ENCODE data around the gene DPM1.

Gene DPM1

DNA sequence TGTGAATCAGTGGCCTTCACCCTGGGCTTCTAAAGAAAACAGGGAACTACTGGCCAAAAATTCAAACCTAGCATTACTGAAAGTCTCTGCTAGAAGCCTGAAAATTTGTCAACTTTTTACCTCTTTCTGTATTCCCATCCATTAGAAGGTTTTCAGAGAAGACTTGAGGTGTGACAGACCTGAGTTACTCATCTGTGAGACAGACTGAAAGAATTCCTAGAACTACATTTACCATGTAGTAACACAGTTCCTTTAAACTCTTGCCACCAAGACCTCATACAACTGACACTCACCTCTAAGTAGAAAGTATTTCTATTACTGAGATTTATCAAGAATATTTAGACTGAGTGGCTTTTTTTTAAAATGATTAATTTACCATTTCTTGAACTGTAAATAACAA lies 4.5 kb downstream of the DPM1 start:
- Histone ChIP-seq H3K79me2 (ENCODE audit: control insufficient read depth, insufficient read depth, low read length, unreplicated experiment) (peaks cover 74% of the 10 kb centered on the region), H3K36me3 (ENCODE audit: insufficient read depth, low read length) (peaks cover 28% of the 10 kb centered on the region), H3K27me3 (ENCODE audit: insufficient read depth, low read length) (no peaks in the 10 kb centered on the region), H2AFZ (ENCODE audit: low read length, unreplicated experiment) (no peak overlapping the region), H3K4me1 (ENCODE audit: control insufficient read depth, insufficient read depth, low read length, unreplicated experiment) (peaks cover 27% of the 10 kb centered on the region), H3K27ac (ENCODE audit: low read depth, low read length) (no peak overlapping the region), H3K4me3 (ENCODE audit: low read depth, low read length) (no peak overlapping the region)

DNA sequence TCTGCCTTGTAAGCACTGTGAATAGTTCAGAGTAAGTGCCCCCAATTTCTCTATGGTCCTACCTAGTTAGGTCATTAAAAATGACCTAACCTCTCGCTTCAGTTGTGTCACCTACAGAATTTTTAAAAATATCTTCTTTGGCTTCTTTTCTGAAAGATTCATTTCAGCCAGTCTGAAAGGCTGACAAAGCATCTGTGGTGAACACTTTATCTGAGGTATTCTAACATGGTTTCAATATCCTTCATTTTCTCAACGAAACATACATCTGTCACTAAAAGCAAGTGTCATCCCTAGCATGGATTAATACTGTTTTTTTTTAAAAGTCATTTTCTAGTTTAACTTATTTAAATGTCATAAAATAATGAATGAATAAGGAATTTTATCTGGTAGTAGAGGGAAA lies 5.1 kb downstream of the DPM1 start:
- Histone ChIP-seq H2AFZ (ENCODE audit: low read length, unreplicated experiment) (no peak overlapping the region), H3K79me2 (ENCODE audit: control insufficient read depth, insufficient read depth, low read length, unreplicated experiment) (peaks cover 76% of the 10 kb centered on the region), H3K4me1 (ENCODE audit: control insufficient read depth, insufficient read depth, low read length, unreplicated experiment) (peaks cover 27% of the 10 kb centered on the region), H3K36me3 (ENCODE audit: insufficient read depth, low read length) (peaks cover 33% of the 10 kb centered on the region), H3K27me3 (ENCODE audit: insufficient read depth, low read length) (no peaks in the 10 kb centered on the region), H3K4me3 (ENCODE audit: low read depth, low read length) (no peak overlapping the region), H3K27ac (ENCODE audit: low read depth, low read length) (no peak overlapping the region)

DNA sequence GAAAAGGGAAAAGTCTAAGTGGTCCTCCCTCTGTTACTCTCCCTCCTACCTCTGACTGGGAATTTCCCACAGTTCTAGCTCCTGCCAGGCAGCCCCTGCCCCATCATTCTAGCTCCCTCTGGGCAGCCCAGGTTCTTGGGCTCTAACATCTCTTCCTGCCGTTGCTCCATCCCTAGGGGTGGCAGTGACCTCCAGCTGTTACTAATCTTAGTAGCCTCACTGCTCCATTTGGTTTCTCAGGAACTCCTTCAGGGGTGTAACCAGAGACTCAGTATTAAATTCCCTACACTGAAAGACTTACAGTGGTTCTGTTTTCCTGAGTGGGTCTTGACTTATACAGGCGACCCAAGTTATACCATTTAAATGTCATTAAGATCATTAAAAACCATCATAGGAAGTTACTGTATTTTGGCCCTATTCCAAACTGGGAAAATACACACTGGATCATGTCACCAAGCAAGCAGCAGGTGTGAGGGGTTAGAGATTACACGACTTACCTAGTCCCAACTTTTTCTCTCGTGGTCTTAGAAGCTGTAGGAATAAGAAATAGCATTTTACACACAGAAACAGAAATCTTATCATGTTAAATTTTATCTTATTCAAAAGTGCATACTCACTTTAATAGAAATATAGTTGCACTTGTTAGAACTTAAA lies 10.1 kb downstream of the DPM1 start:
- Histone ChIP-seq H3K4me3 (ENCODE audit: low read depth, low read length) (no peak overlapping the region), H3K36me3 (ENCODE audit: insufficient read depth, low read length) (peaks cover 50% of the 10 kb centered on the region), H3K79me2 (ENCODE audit: control insufficient read depth, insufficient read depth, low read length, unreplicated experiment) (peaks cover 27% of the 10 kb centered on the region), H2AFZ (ENCODE audit: low read length, unreplicated experiment) (no peak overlapping the region), H3K27me3 (ENCODE audit: insufficient read depth, low read length) (no peaks in the 10 kb centered on the region), H3K4me1 (ENCODE audit: control insufficient read depth, insufficient read depth, low read length, unreplicated experiment) (peaks cover 11% of the 10 kb centered on the region), H3K27ac (ENCODE audit: low read depth, low read length) (no peak overlapping the region)

DNA sequence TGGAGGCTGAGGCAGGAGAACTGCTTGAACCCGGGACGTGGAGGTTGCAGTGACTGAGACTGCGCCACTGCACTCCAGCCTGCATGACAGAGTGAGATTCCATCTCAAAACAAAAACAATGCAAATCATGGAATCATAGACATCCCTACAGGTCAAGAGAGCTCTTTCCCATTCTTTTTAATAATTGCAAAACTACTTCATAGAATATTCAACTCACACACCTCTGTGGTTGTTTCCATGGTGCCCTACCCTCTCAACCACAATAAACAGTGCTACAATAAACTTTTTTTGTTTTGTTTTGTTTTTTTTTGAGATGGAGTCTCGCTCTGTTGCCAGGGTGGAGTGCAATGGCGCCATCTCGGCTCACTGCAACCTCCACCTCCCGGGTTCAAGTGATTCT lies 15.3 kb downstream of the DPM1 start:
- H3K79me2 ChIP-seq (ENCODE audit: control insufficient read depth, insufficient read depth, low read length, unreplicated experiment), result no peaks in the 10 kb centered on the region
- H3K36me3 ChIP-seq (ENCODE audit: insufficient read depth, low read length), result peaks cover 27% of the 10 kb centered on the region
- no peak overlapping the region for H2AFZ ChIP-seq (ENCODE audit: low read length, unreplicated experiment)
- H3K27me3 ChIP-seq (ENCODE audit: insufficient read depth, low read length), result no peaks in the 10 kb centered on the region
- H3K4me1 ChIP-seq (ENCODE audit: control insufficient read depth, insufficient read depth, low read length, unreplicated experiment), result no peaks in the 10 kb centered on the region
- no peak overlapping the region for H3K27ac ChIP-seq (ENCODE audit: low read depth, low read length)
- no peak overlapping the region for H3K4me3 ChIP-seq (ENCODE audit: low read depth, low read length)

DNA sequence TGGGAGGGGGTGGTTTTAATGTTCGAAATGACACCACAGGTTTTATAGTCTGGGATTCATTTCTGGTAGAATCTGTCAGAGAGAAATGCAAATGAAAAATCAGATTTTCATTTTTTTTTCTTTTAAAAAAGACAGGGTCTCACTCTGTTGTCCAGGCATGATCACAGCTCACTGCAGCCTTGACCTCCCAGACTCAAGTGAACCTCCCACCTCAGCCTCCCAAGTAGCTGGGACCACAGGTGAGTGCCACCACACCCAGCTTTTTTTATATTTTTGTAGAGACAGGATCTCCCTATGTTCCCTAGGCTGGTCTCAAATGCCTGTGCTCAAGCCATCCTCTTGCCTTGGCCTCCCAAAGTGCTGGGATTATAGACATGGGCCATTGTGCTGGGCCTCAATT lies 24.7 kb downstream of the DPM1 start:
- no peaks in the 10 kb centered on the region for H3K27me3 ChIP-seq (ENCODE audit: insufficient read depth, low read length)
- H3K27ac ChIP-seq (ENCODE audit: low read depth, low read length), result no peak overlapping the region

DNA sequence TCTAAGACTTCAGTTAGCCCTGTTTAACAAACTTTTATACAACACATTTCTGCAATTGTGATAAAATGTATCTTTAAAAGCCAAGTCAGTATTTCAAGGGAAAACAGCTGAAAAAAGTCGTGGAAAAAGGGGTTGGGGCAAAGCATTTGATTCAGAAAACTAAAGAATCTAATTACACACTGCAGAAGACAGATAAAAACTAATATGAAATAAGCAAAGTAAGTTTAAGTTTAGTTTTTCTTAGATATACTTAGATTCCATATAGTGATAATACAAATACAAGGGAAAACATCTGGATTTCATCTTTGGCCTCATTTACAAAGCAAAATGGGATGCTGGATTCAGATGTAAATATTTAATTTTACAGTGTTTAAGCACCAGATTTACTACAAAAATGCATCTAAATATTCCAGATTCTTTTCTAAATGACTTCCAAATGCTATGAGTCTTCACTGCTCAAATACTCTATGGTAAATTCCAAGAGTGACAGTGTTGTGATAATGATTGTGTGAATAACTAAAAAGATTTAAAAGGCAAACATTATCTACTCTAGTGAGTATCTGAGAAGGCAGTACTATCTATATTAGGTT lies 25.5 kb downstream of the DPM1 start:
- Histone ChIP-seq H3K4me3 (ENCODE audit: low read depth, low read length) (no peak overlapping the region), H2AFZ (ENCODE audit: low read length, unreplicated experiment) (no peak overlapping the region), H3K36me3 (ENCODE audit: insufficient read depth, low read length) (peaks cover 41% of the 10 kb centered on the region), H3K4me1 (ENCODE audit: control insufficient read depth, insufficient read depth, low read length, unreplicated experiment) (peaks cover 26% of the 10 kb centered on the region), H3K27me3 (ENCODE audit: insufficient read depth, low read length) (no peaks in the 10 kb centered on the region), H3K79me2 (ENCODE audit: control insufficient read depth, insufficient read depth, low read length, unreplicated experiment) (peaks cover 33% of the 10 kb centered on the region), H3K27ac (ENCODE audit: low read depth, low read length) (peak overlapping the region; percentile 76)

More for the DNA sequence above, 24.7 kb downstream of the DPM1 start:
- peaks cover 35% of the 10 kb centered on the region for H3K36me3 ChIP-seq (ENCODE audit: insufficient read depth, low read length)
- H3K4me1 ChIP-seq (ENCODE audit: control insufficient read depth, insufficient read depth, low read length, unreplicated experiment), result peaks cover 18% of the 10 kb centered on the region
- no peak overlapping the region for H3K4me3 ChIP-seq (ENCODE audit: low read depth, low read length)
- no peak overlapping the region for H2AFZ ChIP-seq (ENCODE audit: low read length, unreplicated experiment)
- H3K79me2 ChIP-seq (ENCODE audit: control insufficient read depth, insufficient read depth, low read length, unreplicated experiment), result peaks cover 25% of the 10 kb centered on the region

- Histone ChIP-seq H2AFZ (ENCODE audit: low read length, unreplicated experiment) (peak overlapping the region; percentile 68), H3K36me3 (ENCODE audit: insufficient read depth, low read length) (peaks cover 44% of the 10 kb centered on the region), H3K79me2 (ENCODE audit: control insufficient read depth, insufficient read depth, low read length, unreplicated experiment) (peaks cover 40% of the 10 kb centered on the region), H3K4me3 (ENCODE audit: low read depth, low read length) (peak overlapping the region; percentile 73), H3K4me1 (ENCODE audit: control insufficient read depth, insufficient read depth, low read length, unreplicated experiment) (peaks cover 31% of the 10 kb centered on the region), H3K27ac (ENCODE audit: low read depth, low read length) (peak overlapping the region; percentile 76), H3K27me3 (ENCODE audit: insufficient read depth, low read length) (no peaks in the 10 kb centered on the region)
Observed at GRCh38 chr20:50932016-50932485, 26.3 kb downstream of the DPM1 start.

GRCh38 chr20:50931306-50932015 lies 26.9 kb downstream of the DPM1 start, which contains the start of gene ADNP:
Gene ADNP, minus strand, starts transcription at chr20:50931437. Its CDS starts 27,441 bp downstream, at chr20:50903996.
- peak within 1 kb of the TSS; percentile 76 for H2AFZ ChIP-seq (ENCODE audit: low read length, unreplicated experiment)
- no peaks in the 10 kb centered on the region for H3K27me3 ChIP-seq (ENCODE audit: insufficient read depth, low read length)
- H3K79me2 ChIP-seq (ENCODE audit: control insufficient read depth, insufficient read depth, low read length, unreplicated experiment), result peaks cover 46% of the 10 kb centered on the region
- peaks cover 41% of the 10 kb centered on the region for H3K36me3 ChIP-seq (ENCODE audit: insufficient read depth, low read length)
- peak within 1 kb of the TSS; percentile 76 for H3K27ac ChIP-seq (ENCODE audit: low read depth, low read length)
- peaks cover 33% of the 10 kb centered on the region for H3K4me1 ChIP-seq (ENCODE audit: control insufficient read depth, insufficient read depth, low read length, unreplicated experiment)
- H3K4me3 ChIP-seq (ENCODE audit: low read depth, low read length), result peak within 1 kb of the TSS; percentile 91

DNA sequence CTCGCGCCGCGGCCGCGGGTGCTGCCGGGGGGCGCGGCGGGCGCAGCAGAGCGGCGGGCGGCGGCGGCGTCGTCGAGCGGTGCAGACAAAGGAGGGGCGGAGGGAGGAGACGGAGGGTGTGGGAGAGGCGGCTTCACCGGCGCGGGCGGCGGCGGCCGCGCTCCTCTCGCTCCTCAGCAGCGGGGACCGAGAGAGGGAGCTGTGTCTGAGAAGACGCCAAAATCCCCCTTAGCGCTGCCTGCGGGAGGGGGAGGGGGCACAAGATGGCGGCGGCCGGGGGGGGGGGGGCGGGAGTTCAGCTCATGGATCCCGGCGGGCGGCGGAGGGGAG lies 27.4 kb downstream of the DPM1 start:
- Histone ChIP-seq H3K36me3 (ENCODE audit: insufficient read depth, low read length) (peaks cover 36% of the 10 kb centered on the region), H2AFZ (ENCODE audit: low read length, unreplicated experiment) (no peak overlapping the region), H3K27ac (ENCODE audit: low read depth, low read length) (peak overlapping the region; percentile 76), H3K79me2 (ENCODE audit: control insufficient read depth, insufficient read depth, low read length, unreplicated experiment) (peaks cover 51% of the 10 kb centered on the region), H3K4me3 (ENCODE audit: low read depth, low read length) (peak overlapping the region; percentile 73), H3K4me1 (ENCODE audit: control insufficient read depth, insufficient read depth, low read length, unreplicated experiment) (peaks cover 34% of the 10 kb centered on the region), H3K27me3 (ENCODE audit: insufficient read depth, low read length) (no peaks in the 10 kb centered on the region)

DNA sequence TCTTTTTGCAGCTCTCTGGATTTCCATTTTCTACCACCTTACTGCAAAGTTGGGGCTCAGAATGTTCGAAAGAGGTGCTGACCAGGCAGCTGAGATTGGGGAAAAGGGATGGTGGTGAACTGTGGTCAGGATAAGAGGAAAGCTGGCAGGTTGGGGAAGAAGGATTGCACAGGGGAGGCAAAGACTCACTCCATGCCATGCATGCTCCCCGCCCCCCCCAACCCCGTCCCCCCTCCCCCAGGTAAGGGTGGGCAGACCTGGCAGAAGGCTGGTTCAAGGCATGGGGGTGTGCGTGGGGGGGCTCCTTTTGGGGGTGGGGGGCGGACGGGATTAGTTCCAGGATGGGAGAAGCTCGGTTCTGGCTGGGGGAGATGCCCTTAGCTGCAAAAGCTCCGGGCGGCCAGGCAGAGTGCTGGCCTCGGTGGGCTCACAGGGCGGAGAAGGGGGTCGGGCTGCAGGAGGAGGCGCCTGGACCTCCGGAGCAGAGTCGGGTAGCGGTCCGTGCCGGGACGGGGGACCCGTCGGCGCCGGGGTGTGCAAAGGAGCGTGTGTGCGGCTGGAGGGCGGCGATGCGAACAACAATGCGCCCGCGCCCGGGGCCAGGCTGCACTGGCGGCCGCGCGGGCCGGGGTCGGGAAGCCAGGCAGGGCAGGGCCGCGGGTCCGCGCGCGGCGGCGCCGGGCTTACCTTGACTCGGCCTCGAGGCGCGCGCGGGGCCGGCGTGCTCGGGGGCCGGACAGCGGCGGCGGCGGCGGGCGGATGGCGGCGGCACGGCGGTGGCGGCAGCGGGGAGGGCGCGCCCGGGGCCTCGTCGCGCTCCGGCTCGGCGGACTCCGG lies 28.0 kb downstream of the DPM1 start:
- Histone ChIP-seq H3K27ac (ENCODE audit: low read depth, low read length) (peak overlapping the region; percentile 31), H3K27me3 (ENCODE audit: insufficient read depth, low read length) (no peaks in the 10 kb centered on the region), H2AFZ (ENCODE audit: low read length, unreplicated experiment) (no peak overlapping the region), H3K36me3 (ENCODE audit: insufficient read depth, low read length) (peaks cover 30% of the 10 kb centered on the region), H3K4me1 (ENCODE audit: control insufficient read depth, insufficient read depth, low read length, unreplicated experiment) (peaks cover 34% of the 10 kb centered on the region), H3K4me3 (ENCODE audit: low read depth, low read length) (peak overlapping the region; percentile 91), H3K79me2 (ENCODE audit: control insufficient read depth, insufficient read depth, low read length, unreplicated experiment) (peaks cover 57% of the 10 kb centered on the region)
